SK-N-SH (cell line): ENCODE data around the gene MAPRE2. TPM values are rescaled to one million over a fixed set of nuclear protein-coding genes. Genes with fewer than 3 reads are reported as not detected.

ENCODE experiments used
- CTCF ChIA-PET: fragments of 300-600, 350-600 bp; formaldehyde crosslinking; extraction: SDS; loops from one replicate; lab custom pipeline; 2021; lab: Yijun Ruan, JAX
- POLR2A ChIA-PET: fragments of 350-600 bp; sonication (Branson Sonifier 250); formaldehyde crosslinking; extraction: SDS; loops from one replicate; lab custom pipeline; 2020; ENCODE audit warnings: antibody characterized with exemption, inconsistent platforms; lab: Yijun Ruan, JAX
- DNase-seq: peaks from one replicate; pipeline ENCODE4 v3.0.0; 2012
- H2AFZ ChIP-seq: fragments of 200-600 bp; sonication (generic); 2 replicates; pipeline ENCODE4 v1.8.1; 2016; ENCODE audit warnings: antibody characterized with exemption, mild to moderate bottlenecking, low read depth
- H3F3A ChIP-seq: fragments of 200-600 bp; sonication (generic); replicated peaks from 2 replicates; pipeline ENCODE3; 2016; ENCODE audit warnings: antibody characterized with exemption, mild to moderate bottlenecking; ENCODE audit not compliant: insufficient read depth
- H3K27ac ChIP-seq, 2 experiments: fragments of 200-500 bp in 1 of 2; fragments of 200-600 bp in 1 of 2; sonication (Bioruptor generic) in 1 of 2; sonication (generic), shearing (Covaris generic) in 1 of 2; 2 replicates each; pipeline versions ENCODE4 v1.5.1 to v1.6.1; 2014 to 2016; ENCODE audit warnings: low read depth in 2 of 2, inconsistent platforms in 1 of 2, low read length in 1 of 2, mild to moderate bottlenecking in 1 of 2, mixed read lengths in 1 of 2
- H3K27me3 ChIP-seq: fragments of 200-600 bp; sonication (generic), shearing (Covaris generic); 2 replicates; pipeline ENCODE4 v1.6.1; 2016; ENCODE audit warnings: mixed run types; ENCODE audit not compliant: insufficient read depth
- H3K36me3 ChIP-seq, 2 experiments: fragments of 200-500 bp in 1 of 2; fragments of 200-600 bp in 1 of 2; sonication (Bioruptor generic) in 1 of 2; sonication (generic) in 1 of 2; replicated peaks in 1 of 2; 2 replicates each; pipeline versions ENCODE3 to v1.5.1; 2014 to 2016; ENCODE audit warnings: low read length in 1 of 2, mild to moderate bottlenecking in 1 of 2; ENCODE audit not compliant: insufficient read depth in 2 of 2, control insufficient read depth in 1 of 2
- H3K4me1 ChIP-seq, 2 experiments: fragments of 200-500 bp in 1 of 2; fragments of 200-600 bp in 1 of 2; sonication (Bioruptor generic) in 1 of 2; sonication (generic), shearing (Covaris generic) in 1 of 2; 2 replicates each; pipeline versions ENCODE4 v1.5.1 to v1.6.1; 2014 to 2016; ENCODE audit warnings: low read depth in 1 of 2, low read length in 1 of 2, mixed run types in 1 of 2; ENCODE audit not compliant: insufficient read depth in 2 of 2, control insufficient read depth in 1 of 2
- H3K4me2 ChIP-seq: fragments of 200-600 bp; sonication (generic), shearing (Covaris generic); 2 replicates; pipeline ENCODE4 v1.6.1; 2017; ENCODE audit warnings: mixed run types
- H3K4me3 ChIP-seq, 2 experiments: fragments of 200-500 bp in 1 of 2; fragments of 200-600 bp in 1 of 2; sonication (Bioruptor generic) in 1 of 2; sonication (generic), shearing (Covaris generic) in 1 of 2; 2 replicates each; pipeline versions ENCODE4 v1.5.1 to v1.8.1; 2014 to 2016; ENCODE audit warnings: low read depth in 2 of 2, inconsistent platforms in 1 of 2, low read length in 1 of 2, mild to moderate bottlenecking in 1 of 2, mixed read lengths in 1 of 2, moderate library complexity in 1 of 2
- H3K79me2 ChIP-seq: fragments of 200-600 bp; sonication (generic); 2 replicates; pipeline ENCODE4 v1.8.1; 2017; ENCODE audit warnings: mild to moderate bottlenecking; ENCODE audit not compliant: insufficient read depth
- H3K9ac ChIP-seq: fragments of 200-600 bp; sonication (generic); 2 replicates; pipeline ENCODE4 v1.6.1; 2017; ENCODE audit warnings: mixed run types
- H3K9me2 ChIP-seq: fragments of 200-600 bp; sonication (generic); 2 replicates; pipeline ENCODE4 v1.6.1; 2017; ENCODE audit warnings: mixed run types
- H3K9me3 ChIP-seq: fragments of 200-600 bp; sonication (generic); 2 replicates; pipeline ENCODE4 v1.6.1; 2017; ENCODE audit warnings: mixed run types, mild to moderate bottlenecking, moderate library complexity
- H4K20me1 ChIP-seq: fragments of 200-600 bp; sonication (generic); 2 replicates; pipeline ENCODE4 v1.6.1; 2017; ENCODE audit warnings: mild to moderate bottlenecking, mixed run types; ENCODE audit not compliant: insufficient read depth
- ELF1 ChIP-seq: IDR thresholded peaks from 2 replicates; pipeline ENCODE4 v1.4.0; 2012
- EP300 ChIP-seq, 2 experiments: IDR thresholded peaks; 2 replicates each; pipeline versions ENCODE4 v1.4.0 to v1.6.1; 2012; ENCODE audit warnings: borderline replicate concordance in 1 of 2, low read depth in 1 of 2, low read length in 1 of 2
- FOXJ3 ChIP-seq: sonication (generic); formaldehyde crosslinking; IDR thresholded peaks from 2 replicates; pipeline ENCODE4 v1.5.1; 2020; ENCODE audit warnings: mild to moderate bottlenecking, missing genetic modification reagents
- FOXM1 ChIP-seq: IDR thresholded peaks from 2 replicates; pipeline ENCODE4 v1.4.0; 2012; ENCODE audit warnings: low read depth, mild to moderate bottlenecking
- GABPA ChIP-seq: IDR thresholded peaks from 2 replicates; pipeline ENCODE4 v1.4.0; 2012; ENCODE audit warnings: low read depth, mild to moderate bottlenecking
- GATA2 ChIP-seq: sonication (generic); formaldehyde crosslinking; IDR thresholded peaks from 2 replicates; pipeline ENCODE4 v1.5.0; 2020; ENCODE audit warnings: mild to moderate bottlenecking, missing genetic modification reagents
- IRF3 ChIP-seq: fragments of 150-350 bp; IDR thresholded peaks from 2 replicates; pipeline ENCODE4 v1.6.1; 2016; ENCODE audit warnings: mild to moderate bottlenecking, low read depth, low read length
- JUND ChIP-seq: IDR thresholded peaks from 2 replicates; pipeline ENCODE4 v1.4.0; 2012
- NFIC ChIP-seq: IDR thresholded peaks from 2 replicates; pipeline ENCODE4 v1.4.0; 2012; ENCODE audit warnings: borderline replicate concordance
- PBX3 ChIP-seq: IDR thresholded peaks from 2 replicates; pipeline ENCODE4; 2012
- RAD21 ChIP-seq: IDR thresholded peaks from 2 replicates; pipeline ENCODE4 v1.6.1; 2012; ENCODE audit warnings: mild to moderate bottlenecking, low read length
- RCOR1 ChIP-seq: fragments of 150-350 bp; IDR thresholded peaks from 2 replicates; pipeline ENCODE4 v1.6.1; 2017; ENCODE audit warnings: antibody characterized with exemption, low read length
- REST ChIP-seq: IDR thresholded peaks from 2 replicates; pipeline ENCODE4 v1.6.1; 2012; ENCODE audit warnings: mild to moderate bottlenecking, low read depth, low read length, moderate library complexity
- SIN3A ChIP-seq: IDR thresholded peaks from 2 replicates; pipeline ENCODE4 v1.6.1; 2012; ENCODE audit warnings: low read depth, mild to moderate bottlenecking, low read length, moderate library complexity, borderline replicate concordance
- SMC3 ChIP-seq: IDR thresholded peaks from 2 replicates; pipeline ENCODE4 v1.6.1; 2012; ENCODE audit warnings: low read depth, low read length, improper control_type of control experiment
- TAF1 ChIP-seq: IDR thresholded peaks from 2 replicates; pipeline ENCODE4 v1.6.1; 2012; ENCODE audit warnings: low read depth, mild to moderate bottlenecking, low read length, moderate library complexity, borderline replicate concordance
- WGBS: methylation state at CpG from one replicate; pipeline ENCODE4 v1.1.6; 2017; ENCODE audit warnings: low lambda C conversion rate; 5-methylcytosine and 5-hydroxymethylcytosine counted together
- polyA plus RNA-seq, 3 experiments: library from polyadenylated mRNA; depleted of rRNA; stranded (reverse); fragments of >200 nt; gene quantifications; 2 replicates each; pipeline ENCODE4 v1.2.3, GENCODE V29; 2012
- TF ChIP-seq, protein P1 (sequence below): IDR thresholded peaks from 2 replicates; pipeline ENCODE4 v1.4.0; 2012; ENCODE audit warnings: low read depth, borderline replicate concordance
- TF ChIP-seq, protein P2 (sequence below): IDR thresholded peaks from 2 replicates; pipeline ENCODE4 v1.4.0; 2012; ENCODE audit warnings: low read depth, borderline replicate concordance
- TF ChIP-seq, protein P3 (sequence below): fragments of 200-600 bp; sonication (generic); IDR thresholded peaks from 2 replicates; pipeline ENCODE4 v1.6.1; 2017; ENCODE audit warnings: antibody characterized with exemption, mild to moderate bottlenecking, moderate library complexity

The MAPRE2 gene
- polyA plus RNA-seq, 1 of the 3 experiments (the other 2 are of a cell fraction), result 11.5 TPM

GRCh38 chr18:35061336-35061735 lies 20.1 kb downstream of the MAPRE2 start:
- no peak overlapping the region for H3K9ac ChIP-seq
- H4K20me1 ChIP-seq, result no peaks in the 10 kb centered on the region
- DNase-seq, result no peak
- H3K4me2 ChIP-seq, result no peak overlapping the region
- H3K27ac ChIP-seq, result no peak overlapping the region
- no peaks in the 10 kb centered on the region for H3K36me3 ChIP-seq
- ChIA-PET POLR2A (no interaction called here), CTCF (no interaction called here)
- no peak overlapping the region for H2AFZ ChIP-seq
- WGBS, result over 99% methylated on average over 7 of the region's 7 CpGs
- peaks cover 0 to 5% of the 10 kb centered on the region in 2 experiments; a peak in 2 of 4 replicates for H3K4me1 ChIP-seq
- no peaks in the 10 kb centered on the region for H3F3A ChIP-seq
- no peak for TF ChIP-seq JUND
- no peak for TF ChIP-seq GABPA
- no peak for TF ChIP-seq EP300 (IDR thresholded peaks at IDR 0.05; ENCODE audit: borderline replicate concordance in 1 of 2, low read depth in 1 of 2, low read length in 1 of 2)
- TF ChIP-seq TAF1, result no peak
- no peak for TF ChIP-seq NFIC
- TF ChIP-seq, protein P1, sequence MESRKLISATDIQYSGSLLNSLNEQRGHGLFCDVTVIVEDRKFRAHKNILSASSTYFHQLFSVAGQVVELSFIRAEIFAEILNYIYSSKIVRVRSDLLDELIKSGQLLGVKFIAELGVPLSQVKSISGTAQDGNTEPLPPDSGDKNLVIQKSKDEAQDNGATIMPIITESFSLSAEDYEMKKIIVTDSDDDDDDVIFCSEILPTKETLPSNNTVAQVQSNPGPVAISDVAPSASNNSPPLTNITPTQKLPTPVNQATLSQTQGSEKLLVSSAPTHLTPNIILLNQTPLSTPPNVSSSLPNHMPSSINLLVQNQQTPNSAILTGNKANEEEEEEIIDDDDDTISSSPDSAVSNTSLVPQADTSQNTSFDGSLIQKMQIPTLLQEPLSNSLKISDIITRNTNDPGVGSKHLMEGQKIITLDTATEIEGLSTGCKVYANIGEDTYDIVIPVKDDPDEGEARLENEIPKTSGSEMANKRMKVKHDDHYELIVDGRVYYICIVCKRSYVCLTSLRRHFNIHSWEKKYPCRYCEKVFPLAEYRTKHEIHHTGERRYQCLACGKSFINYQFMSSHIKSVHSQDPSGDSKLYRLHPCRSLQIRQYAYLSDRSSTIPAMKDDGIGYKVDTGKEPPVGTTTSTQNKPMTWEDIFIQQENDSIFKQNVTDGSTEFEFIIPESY, result no peak
- no peak for TF ChIP-seq SIN3A
- no peak for TF ChIP-seq FOXJ3 (CRISPR knock-in tag)
- no peak for TF ChIP-seq PBX3
- no peak for TF ChIP-seq RAD21
- TF ChIP-seq GATA2 (CRISPR knock-in tag), result no peak
- no peak for TF ChIP-seq RCOR1
- TF ChIP-seq, protein P2, sequence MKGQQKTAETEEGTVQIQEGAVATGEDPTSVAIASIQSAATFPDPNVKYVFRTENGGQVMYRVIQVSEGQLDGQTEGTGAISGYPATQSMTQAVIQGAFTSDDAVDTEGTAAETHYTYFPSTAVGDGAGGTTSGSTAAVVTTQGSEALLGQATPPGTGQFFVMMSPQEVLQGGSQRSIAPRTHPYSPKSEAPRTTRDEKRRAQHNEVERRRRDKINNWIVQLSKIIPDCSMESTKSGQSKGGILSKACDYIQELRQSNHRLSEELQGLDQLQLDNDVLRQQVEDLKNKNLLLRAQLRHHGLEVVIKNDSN, result no peak
- no peak for TF ChIP-seq FOXM1
- TF ChIP-seq, protein P3, sequence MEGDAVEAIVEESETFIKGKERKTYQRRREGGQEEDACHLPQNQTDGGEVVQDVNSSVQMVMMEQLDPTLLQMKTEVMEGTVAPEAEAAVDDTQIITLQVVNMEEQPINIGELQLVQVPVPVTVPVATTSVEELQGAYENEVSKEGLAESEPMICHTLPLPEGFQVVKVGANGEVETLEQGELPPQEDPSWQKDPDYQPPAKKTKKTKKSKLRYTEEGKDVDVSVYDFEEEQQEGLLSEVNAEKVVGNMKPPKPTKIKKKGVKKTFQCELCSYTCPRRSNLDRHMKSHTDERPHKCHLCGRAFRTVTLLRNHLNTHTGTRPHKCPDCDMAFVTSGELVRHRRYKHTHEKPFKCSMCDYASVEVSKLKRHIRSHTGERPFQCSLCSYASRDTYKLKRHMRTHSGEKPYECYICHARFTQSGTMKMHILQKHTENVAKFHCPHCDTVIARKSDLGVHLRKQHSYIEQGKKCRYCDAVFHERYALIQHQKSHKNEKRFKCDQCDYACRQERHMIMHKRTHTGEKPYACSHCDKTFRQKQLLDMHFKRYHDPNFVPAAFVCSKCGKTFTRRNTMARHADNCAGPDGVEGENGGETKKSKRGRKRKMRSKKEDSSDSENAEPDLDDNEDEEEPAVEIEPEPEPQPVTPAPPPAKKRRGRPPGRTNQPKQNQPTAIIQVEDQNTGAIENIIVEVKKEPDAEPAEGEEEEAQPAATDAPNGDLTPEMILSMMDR, result no peak
- TF ChIP-seq REST, result no peak
- TF ChIP-seq IRF3, result no peak
- no peak for TF ChIP-seq SMC3
- no peak for TF ChIP-seq ELF1
- no peaks in the 10 kb centered on the region for H3K9me3 ChIP-seq
- no peak overlapping the region for H3K4me3 ChIP-seq
- H3K9me2 ChIP-seq, result no peaks in the 10 kb centered on the region
- 0 out of 2 replicates have a peak, but pooled peaks cover 7% of the 10 kb centered on the region for H3K79me2 ChIP-seq
- no peaks in the 10 kb centered on the region for H3K27me3 ChIP-seq
